PC-3 (cell line): Measurements from ENCODE around the gene PRR5.

ENCODE experiments used
- EZH2 ChIP-seq: fragments of 300-600 bp; sonication (generic); IDR thresholded peaks from one replicate; pipeline ENCODE4 v1.6.1; 2017; ENCODE audit warnings: antibody characterized with exemption, mild to moderate bottlenecking, low read length; ENCODE audit not compliant: unreplicated experiment
- EZH2phosphoT487 ChIP-seq: fragments of 300-600 bp; sonication (generic); IDR thresholded peaks from 2 replicates; pipeline ENCODE4 v1.6.1; 2018; ENCODE audit warnings: mild to moderate bottlenecking, antibody characterized with exemption, low read length, borderline replicate concordance
- TF ChIP-seq, protein P1 (sequence below): fragments of 300-600 bp; sonication (generic); conservative IDR thresholded peaks from 2 replicates; pipeline ENCODE4 v1.5.1; 2017; ENCODE audit warnings: antibody characterized with exemption, low read depth, mild to moderate bottlenecking, low read length

DNA sequence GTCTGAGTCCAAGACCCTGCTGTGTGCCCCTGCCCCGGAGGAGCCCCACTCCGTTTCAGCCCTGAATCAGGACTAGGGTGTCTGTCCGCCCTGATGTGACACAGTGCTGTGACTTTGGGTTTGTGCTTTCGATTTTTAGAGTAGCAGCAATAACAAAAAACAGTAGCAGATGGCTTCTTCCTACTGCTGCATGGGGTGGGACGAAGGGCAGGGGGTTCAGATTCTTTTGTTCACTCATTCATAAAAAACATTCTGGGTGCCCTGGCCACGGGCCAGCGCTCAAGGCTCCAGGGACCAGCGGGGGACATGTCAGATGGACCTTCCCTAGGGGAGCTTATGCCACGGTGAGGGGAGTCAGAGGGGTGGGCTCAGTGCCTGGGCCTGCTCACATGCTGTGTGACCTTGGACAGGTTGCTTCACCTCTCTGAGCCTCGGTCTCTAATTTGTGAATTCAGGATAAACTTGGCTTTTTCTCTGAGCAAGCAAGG lies 24.6 kb upstream of the PRR5 start:
- TF ChIP-seq EZH2 (no peak), EZH2phosphoT487 (no peak)
- TF ChIP-seq, protein P1, sequence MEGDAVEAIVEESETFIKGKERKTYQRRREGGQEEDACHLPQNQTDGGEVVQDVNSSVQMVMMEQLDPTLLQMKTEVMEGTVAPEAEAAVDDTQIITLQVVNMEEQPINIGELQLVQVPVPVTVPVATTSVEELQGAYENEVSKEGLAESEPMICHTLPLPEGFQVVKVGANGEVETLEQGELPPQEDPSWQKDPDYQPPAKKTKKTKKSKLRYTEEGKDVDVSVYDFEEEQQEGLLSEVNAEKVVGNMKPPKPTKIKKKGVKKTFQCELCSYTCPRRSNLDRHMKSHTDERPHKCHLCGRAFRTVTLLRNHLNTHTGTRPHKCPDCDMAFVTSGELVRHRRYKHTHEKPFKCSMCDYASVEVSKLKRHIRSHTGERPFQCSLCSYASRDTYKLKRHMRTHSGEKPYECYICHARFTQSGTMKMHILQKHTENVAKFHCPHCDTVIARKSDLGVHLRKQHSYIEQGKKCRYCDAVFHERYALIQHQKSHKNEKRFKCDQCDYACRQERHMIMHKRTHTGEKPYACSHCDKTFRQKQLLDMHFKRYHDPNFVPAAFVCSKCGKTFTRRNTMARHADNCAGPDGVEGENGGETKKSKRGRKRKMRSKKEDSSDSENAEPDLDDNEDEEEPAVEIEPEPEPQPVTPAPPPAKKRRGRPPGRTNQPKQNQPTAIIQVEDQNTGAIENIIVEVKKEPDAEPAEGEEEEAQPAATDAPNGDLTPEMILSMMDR: no peak
